ENCODE measurements around the gene B3GAT1. TPM values are rescaled to one million over a fixed set of nuclear protein-coding genes. Genes with fewer than 3 reads are reported as not detected.

The B3GAT1 gene
- total RNA-seq, 4 donors from 2014 or later, result 0.14 to 0.16 TPM; not detected in 2

DNA sequence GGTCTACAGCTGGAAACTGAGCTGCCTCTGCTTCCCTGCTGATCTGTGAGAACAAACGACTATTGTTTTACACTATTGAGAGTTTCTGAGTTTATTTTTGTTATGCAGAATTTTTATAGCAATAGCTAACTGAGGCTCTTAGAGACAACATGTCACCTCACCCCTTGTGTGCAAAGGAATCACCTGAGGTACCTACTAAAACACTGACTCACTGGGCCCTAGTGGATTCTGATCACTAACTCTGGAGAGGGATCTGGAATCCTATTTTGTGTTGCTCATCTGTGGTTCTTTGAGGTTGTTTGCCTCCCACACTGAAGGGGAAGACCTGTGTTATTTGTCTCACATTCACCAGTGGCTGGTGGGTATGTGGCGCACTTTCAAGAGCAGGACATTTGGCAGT, 13.4 kb upstream of the B3GAT1 start:
- intact Hi-C loops (cut with DNase I; ENCODE audit: low total_unique reads), result loop anchor here (5.0 kb wide), 1 partner anchor 418 kb away; no protein-coding TSS in a partner anchor
- no peaks in the 10 kb centered on the region for H3K4me1 ChIP-seq
- TF ChIP-seq EP300 (IDR thresholded peaks at IDR 0.05; ENCODE audit: low read depth) (no peak), POLR2AphosphoS5 (IDR thresholded peaks at IDR 0.05) (no peak)
- TF ChIP-seq, protein P1, sequence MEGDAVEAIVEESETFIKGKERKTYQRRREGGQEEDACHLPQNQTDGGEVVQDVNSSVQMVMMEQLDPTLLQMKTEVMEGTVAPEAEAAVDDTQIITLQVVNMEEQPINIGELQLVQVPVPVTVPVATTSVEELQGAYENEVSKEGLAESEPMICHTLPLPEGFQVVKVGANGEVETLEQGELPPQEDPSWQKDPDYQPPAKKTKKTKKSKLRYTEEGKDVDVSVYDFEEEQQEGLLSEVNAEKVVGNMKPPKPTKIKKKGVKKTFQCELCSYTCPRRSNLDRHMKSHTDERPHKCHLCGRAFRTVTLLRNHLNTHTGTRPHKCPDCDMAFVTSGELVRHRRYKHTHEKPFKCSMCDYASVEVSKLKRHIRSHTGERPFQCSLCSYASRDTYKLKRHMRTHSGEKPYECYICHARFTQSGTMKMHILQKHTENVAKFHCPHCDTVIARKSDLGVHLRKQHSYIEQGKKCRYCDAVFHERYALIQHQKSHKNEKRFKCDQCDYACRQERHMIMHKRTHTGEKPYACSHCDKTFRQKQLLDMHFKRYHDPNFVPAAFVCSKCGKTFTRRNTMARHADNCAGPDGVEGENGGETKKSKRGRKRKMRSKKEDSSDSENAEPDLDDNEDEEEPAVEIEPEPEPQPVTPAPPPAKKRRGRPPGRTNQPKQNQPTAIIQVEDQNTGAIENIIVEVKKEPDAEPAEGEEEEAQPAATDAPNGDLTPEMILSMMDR (IDR thresholded peaks at IDR 0.05), result no peak
- no peak overlapping the region for H3K27ac ChIP-seq
- H3K9me3 ChIP-seq, result no peaks in the 10 kb centered on the region
- peaks cover 6% of the 10 kb centered on the region for H3K27me3 ChIP-seq
- 0 to 66% methylated on average over 1 to 2 of the region's 2 CpGs for WGBS, 2 donors (ENCODE audit: low coverage in 1 of 2)
- no peak overlapping the region for H3K4me3 ChIP-seq
- no peaks in the 10 kb centered on the region for H3K36me3 ChIP-seq
- in situ Hi-C loops (cut with MboI; ENCODE audit: low pct_ligation_motif_present in 1 of 4, low pct_unique_long_range_greater_than_20kb in 1 of 4, low sequenced_read_pairs in 3 of 4), result no loop called here
- no peak for DNase-seq

DNA sequence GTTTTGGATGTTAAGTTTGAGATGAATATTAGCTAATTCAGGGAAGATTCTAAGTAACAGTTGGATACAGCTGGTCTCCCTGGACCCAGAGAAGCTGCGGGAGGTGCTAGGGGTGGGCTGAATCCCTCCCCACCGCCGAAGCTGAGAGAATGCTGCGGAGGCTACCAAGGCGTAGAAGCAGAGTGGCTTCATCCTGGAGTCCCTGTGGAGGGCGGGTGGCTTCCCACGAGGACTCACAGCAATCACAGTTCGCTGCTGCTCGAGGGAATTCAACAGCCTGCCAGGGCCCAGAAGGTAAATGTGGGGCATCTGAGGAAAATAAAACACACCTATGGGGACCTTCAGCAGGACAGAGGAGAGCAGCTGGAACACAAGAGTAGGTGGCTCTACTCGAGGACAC, 11.1 kb upstream of the B3GAT1 start:
- intact Hi-C loops (cut with DNase I; ENCODE audit: low total_unique reads), result no loop called here
- Histone ChIP-seq H3K9me3 (no peaks in the 10 kb centered on the region), H3K36me3 (no peaks in the 10 kb centered on the region), H3K27ac (no peak overlapping the region), H3K27me3 (peaks cover 4% of the 10 kb centered on the region), H3K4me3 (no peak overlapping the region), H3K4me1 (no peaks in the 10 kb centered on the region)
- WGBS, 2 donors (ENCODE audit: low coverage in 1 of 2), result 67 to 78% methylated on average over 1 to 10 of the region's 10 CpGs
- TF ChIP-seq EP300 (IDR thresholded peaks at IDR 0.05; ENCODE audit: low read depth), result no peak
- TF ChIP-seq, protein P1 (IDR thresholded peaks at IDR 0.05), result no peak
- in situ Hi-C loops (cut with MboI; ENCODE audit: low pct_ligation_motif_present in 1 of 4, low pct_unique_long_range_greater_than_20kb in 1 of 4, low sequenced_read_pairs in 3 of 4), result no loop called here
- no peak for DNase-seq

DNA sequence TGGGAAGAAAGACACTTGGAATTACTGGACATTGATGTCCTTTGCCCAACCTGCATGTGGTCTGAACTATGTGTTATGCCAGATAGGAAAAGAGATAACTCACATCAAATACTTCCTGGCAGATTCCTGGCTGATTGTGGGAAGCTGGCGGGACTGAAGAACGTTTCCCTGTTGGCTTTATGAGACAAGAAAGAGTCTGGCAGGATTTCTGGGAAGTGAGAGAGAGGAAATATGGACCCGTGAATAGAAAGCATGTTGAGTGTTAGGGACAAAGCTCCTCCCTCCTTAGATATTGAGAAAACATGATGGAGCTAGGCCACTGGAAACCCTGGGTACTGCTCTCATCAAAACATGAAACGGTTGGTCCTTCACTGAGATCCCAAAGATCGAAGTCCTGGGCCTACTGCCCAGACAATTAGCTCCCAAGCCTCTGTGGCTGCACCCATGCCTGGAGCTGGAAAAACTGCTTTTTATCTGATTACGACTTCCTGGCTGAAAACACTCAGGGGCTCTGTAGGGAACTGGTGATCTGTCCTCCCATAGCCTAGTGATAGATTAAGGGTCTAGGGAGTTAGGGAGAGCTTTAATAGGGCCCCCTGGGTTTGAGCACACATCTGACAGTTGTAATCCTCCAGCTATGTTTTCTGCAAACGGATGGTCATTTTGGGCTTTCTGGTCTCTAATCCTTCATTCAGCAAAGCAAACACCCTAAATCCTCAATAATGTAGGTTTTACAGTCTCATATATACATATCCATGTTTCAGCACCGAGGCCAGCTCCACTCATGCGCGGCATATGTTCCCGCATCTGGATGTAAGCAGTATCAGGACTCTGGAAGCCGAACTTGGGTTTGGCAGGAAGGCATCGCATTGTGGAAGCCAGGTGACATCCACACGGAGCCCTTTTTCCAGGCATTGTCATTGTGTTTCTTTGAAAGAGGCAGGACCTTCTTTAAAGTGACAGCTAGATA, 6.1 kb upstream of the B3GAT1 start:
- Histone ChIP-seq H3K4me1 (no peaks in the 10 kb centered on the region), H3K4me3 (no peak overlapping the region), H3K9me3 (no peaks in the 10 kb centered on the region), H3K27me3 (peaks cover 48% of the 10 kb centered on the region), H3K27ac (no peak overlapping the region), H3K36me3 (no peaks in the 10 kb centered on the region)
- TF ChIP-seq, protein P1 (IDR thresholded peaks at IDR 0.05), result no peak
- TF ChIP-seq POLR2A (IDR thresholded peaks at IDR 0.05) (no peak), POLR2AphosphoS5 (IDR thresholded peaks at IDR 0.05) (no peak), EP300 (IDR thresholded peaks at IDR 0.05; ENCODE audit: low read depth) (no peak)
- whole genome bisulfite sequencing, 2 donors (ENCODE audit: low coverage in 1 of 2), result 50% methylated on average over 6 to 14 of the region's 14 CpGs
- in situ Hi-C loops (cut with MboI; ENCODE audit: low pct_ligation_motif_present in 1 of 4, low pct_unique_long_range_greater_than_20kb in 1 of 4, low sequenced_read_pairs in 3 of 4), result no loop called here
- DNase-seq, result no peak
- intact Hi-C loops (cut with DNase I; ENCODE audit: low total_unique reads), result no loop called here

DNA sequence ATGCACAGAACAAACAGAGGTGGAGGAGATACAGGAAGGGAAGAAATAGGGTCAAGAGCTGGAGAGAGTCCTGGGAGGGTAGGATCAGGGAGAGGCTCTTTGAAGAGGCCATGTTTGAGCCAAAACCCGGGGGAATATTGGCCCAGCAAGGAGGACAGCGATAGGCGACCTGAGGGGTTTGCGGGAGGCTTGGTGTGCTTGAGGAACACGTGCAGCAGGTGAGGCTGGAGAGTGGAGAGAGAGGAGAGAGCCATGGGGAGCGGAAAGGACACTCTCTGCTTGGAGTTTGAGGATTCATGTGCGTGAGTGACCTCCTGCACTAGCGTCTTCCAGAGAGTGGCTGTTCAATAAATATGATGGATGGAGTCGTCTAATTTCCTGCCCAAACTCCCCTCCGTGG, 4.7 kb upstream of the B3GAT1 start:
- intact Hi-C loops (cut with DNase I; ENCODE audit: low total_unique reads), result no loop called here
- Histone ChIP-seq H3K27ac (no peak overlapping the region), H3K9me3 (no peaks in the 10 kb centered on the region), H3K4me1 (peaks cover 0 to 8% (median 7%) of the 10 kb centered on the region in 4 donors), H3K36me3 (no peaks in the 10 kb centered on the region), H3K27me3 (peaks cover 59% of the 10 kb centered on the region), H3K4me3 (no peak overlapping the region)
- TF ChIP-seq, protein P1 (IDR thresholded peaks at IDR 0.05), result no peak
- TF ChIP-seq POLR2AphosphoS5 (IDR thresholded peaks at IDR 0.05) (no peak), POLR2A (IDR thresholded peaks at IDR 0.05) (no peak), EP300 (IDR thresholded peaks at IDR 0.05; ENCODE audit: low read depth) (no peak)
- WGBS, 2 donors (ENCODE audit: low coverage in 1 of 2), result 66 to 92% methylated on average over 3 to 10 of the region's 10 CpGs
- no peak for DNase-seq
- in situ Hi-C loops (cut with MboI; ENCODE audit: low pct_ligation_motif_present in 1 of 4, low pct_unique_long_range_greater_than_20kb in 1 of 4, low sequenced_read_pairs in 3 of 4), result no loop called here

All from transverse colon (tissue), 4 donors.